Measurements from ENCODE around the gene FOXP1. TPM values are rescaled to one million over a fixed set of nuclear protein-coding genes. Genes with fewer than 3 reads are reported as not detected.

Gene FOXP1
- polyA plus RNA-seq, 1 donor from 2014 or later = 5.6 TPM

DNA sequence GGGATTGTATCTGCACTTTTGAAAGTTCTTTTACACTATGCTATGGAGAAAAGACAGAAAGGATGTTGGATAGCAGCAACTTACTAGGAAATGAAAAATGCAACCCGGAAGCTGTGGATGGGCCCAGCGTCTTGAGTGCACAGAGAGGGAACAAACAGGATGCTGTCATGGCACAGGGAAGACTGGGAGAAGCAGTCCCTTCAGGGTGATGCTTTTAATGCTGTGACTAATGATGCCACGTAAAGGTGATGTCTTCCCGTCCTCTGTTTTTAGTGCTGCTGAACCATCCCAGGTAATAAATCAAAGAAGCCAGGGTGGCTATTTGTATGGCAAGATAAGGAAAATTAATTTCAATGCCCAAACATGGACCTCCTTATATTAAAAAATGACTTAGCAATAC, 437.6 kb downstream of the FOXP1 start:
- TF ChIP-seq TAF1 (IDR thresholded peaks at IDR 0.05; ENCODE audit: low read depth) (no peak), EZH2 (IDR thresholded peaks at IDR 0.05; ENCODE audit: borderline replicate concordance, insufficient read depth, low read length, poor library complexity, severe bottlenecking) (no peak), POLR2AphosphoS5 (IDR thresholded peaks at IDR 0.05) (no peak), SMC3 (conservative IDR thresholded peaks at IDR 0.05; ENCODE audit: poor library complexity) (no peak), CTCF (IDR thresholded peaks at IDR 0.05; ENCODE audit: poor library complexity, severe bottlenecking) (no peak), MXI1 (conservative IDR thresholded peaks at IDR 0.05; ENCODE audit: poor library complexity, severe bottlenecking) (no peak), EP300 (conservative IDR thresholded peaks at IDR 0.05; ENCODE audit: poor library complexity, severe bottlenecking) (no peak), RAD21 (conservative IDR thresholded peaks at IDR 0.05) (no peak)
- TF ChIP-seq, protein P1, sequence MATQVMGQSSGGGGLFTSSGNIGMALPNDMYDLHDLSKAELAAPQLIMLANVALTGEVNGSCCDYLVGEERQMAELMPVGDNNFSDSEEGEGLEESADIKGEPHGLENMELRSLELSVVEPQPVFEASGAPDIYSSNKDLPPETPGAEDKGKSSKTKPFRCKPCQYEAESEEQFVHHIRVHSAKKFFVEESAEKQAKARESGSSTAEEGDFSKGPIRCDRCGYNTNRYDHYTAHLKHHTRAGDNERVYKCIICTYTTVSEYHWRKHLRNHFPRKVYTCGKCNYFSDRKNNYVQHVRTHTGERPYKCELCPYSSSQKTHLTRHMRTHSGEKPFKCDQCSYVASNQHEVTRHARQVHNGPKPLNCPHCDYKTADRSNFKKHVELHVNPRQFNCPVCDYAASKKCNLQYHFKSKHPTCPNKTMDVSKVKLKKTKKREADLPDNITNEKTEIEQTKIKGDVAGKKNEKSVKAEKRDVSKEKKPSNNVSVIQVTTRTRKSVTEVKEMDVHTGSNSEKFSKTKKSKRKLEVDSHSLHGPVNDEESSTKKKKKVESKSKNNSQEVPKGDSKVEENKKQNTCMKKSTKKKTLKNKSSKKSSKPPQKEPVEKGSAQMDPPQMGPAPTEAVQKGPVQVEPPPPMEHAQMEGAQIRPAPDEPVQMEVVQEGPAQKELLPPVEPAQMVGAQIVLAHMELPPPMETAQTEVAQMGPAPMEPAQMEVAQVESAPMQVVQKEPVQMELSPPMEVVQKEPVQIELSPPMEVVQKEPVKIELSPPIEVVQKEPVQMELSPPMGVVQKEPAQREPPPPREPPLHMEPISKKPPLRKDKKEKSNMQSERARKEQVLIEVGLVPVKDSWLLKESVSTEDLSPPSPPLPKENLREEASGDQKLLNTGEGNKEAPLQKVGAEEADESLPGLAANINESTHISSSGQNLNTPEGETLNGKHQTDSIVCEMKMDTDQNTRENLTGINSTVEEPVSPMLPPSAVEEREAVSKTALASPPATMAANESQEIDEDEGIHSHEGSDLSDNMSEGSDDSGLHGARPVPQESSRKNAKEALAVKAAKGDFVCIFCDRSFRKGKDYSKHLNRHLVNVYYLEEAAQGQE (IDR thresholded peaks at IDR 0.05; ENCODE audit: borderline replicate concordance) = no peak

GRCh38 chr3:71144525-71145253, 438.8 kb downstream of the FOXP1 start:
- H3K9ac ChIP-seq (ENCODE audit: low read length) = no peak overlapping the region
- no peaks in the 10 kb centered on the region for H3K9me3 ChIP-seq (ENCODE audit: low read length)
- H3K27me3 ChIP-seq (ENCODE audit: insufficient read depth, low read depth, low read length) = no peaks in the 10 kb centered on the region

More for the DNA sequence above, 437.6 kb downstream of the FOXP1 start:
- H3K79me2 ChIP-seq (replicated peaks; ENCODE audit: insufficient read depth, low read length) = no peaks in the 10 kb centered on the region
- H3F3A ChIP-seq (ENCODE audit: insufficient read depth, low read length, poor library complexity, severe bottlenecking) = no peaks in the 10 kb centered on the region
- H4K20me1 ChIP-seq (ENCODE audit: insufficient read depth) = no peaks in the 10 kb centered on the region
- no peak overlapping the region for H3K4me2 ChIP-seq (ENCODE audit: low read length)
- H3K4me3 ChIP-seq (ENCODE audit: low read length) = no peak overlapping the region
- H3K9me2 ChIP-seq (ENCODE audit: insufficient read depth, low read length) = no peaks in the 10 kb centered on the region
- no peak overlapping the region for H3K9ac ChIP-seq (ENCODE audit: low read length)
- no peaks in the 10 kb centered on the region for H3K27me3 ChIP-seq (ENCODE audit: insufficient read depth, low read depth, low read length)
- no peak overlapping the region for H3K27ac ChIP-seq (ENCODE audit: low read length)
- no peaks in the 10 kb centered on the region for H3K36me3 ChIP-seq (ENCODE audit: insufficient read depth, low read length)
- H2AFZ ChIP-seq (ENCODE audit: low read depth, low read length) = no peak overlapping the region
- H3K9me3 ChIP-seq (ENCODE audit: low read length) = no peaks in the 10 kb centered on the region

More at GRCh38 chr3:71144525-71145253, 438.8 kb downstream of the FOXP1 start:
- Histone ChIP-seq H3K9me2 (ENCODE audit: insufficient read depth, low read length) (no peaks in the 10 kb centered on the region), H3K4me3 (ENCODE audit: low read length) (no peak overlapping the region), H3K36me3 (ENCODE audit: insufficient read depth, low read length) (no peaks in the 10 kb centered on the region), H3K27ac (ENCODE audit: low read length) (no peak overlapping the region), H3K79me2 (replicated peaks; ENCODE audit: insufficient read depth, low read length) (no peaks in the 10 kb centered on the region), H3K4me2 (ENCODE audit: low read length) (no peak overlapping the region), H4K20me1 (ENCODE audit: insufficient read depth) (no peaks in the 10 kb centered on the region), H3F3A (ENCODE audit: insufficient read depth, low read length, poor library complexity, severe bottlenecking) (no peaks in the 10 kb centered on the region), H2AFZ (ENCODE audit: low read depth, low read length) (no peak overlapping the region)
- TF ChIP-seq EP300 (conservative IDR thresholded peaks at IDR 0.05; ENCODE audit: poor library complexity, severe bottlenecking) = no peak
- TF ChIP-seq TAF1 (IDR thresholded peaks at IDR 0.05; ENCODE audit: low read depth) = no peak
- no peak for TF ChIP-seq RAD21 (conservative IDR thresholded peaks at IDR 0.05)
- no peak for TF ChIP-seq SMC3 (conservative IDR thresholded peaks at IDR 0.05; ENCODE audit: poor library complexity)
